Activated CD4-positive, alpha-beta T cell treated with anti-CD3 and anti-CD28 coated beads, Interleukin-2, amount 10 ng/mL, durations not matched to agents 7 days and 5 days (primary cell): ENCODE measurements around the gene RGCC. TPM values are rescaled to one million over a fixed set of nuclear protein-coding genes. Genes with fewer than 3 reads are reported as not detected.
A peak's percentile ranks its signal among the peaks of the same experiment; 100 is the strongest.

Source experiments
- CTCF ChIA-PET: fragments of 350-600 bp; sonication (Branson Sonifier 250); formaldehyde crosslinking; loops from one replicate; lab custom pipeline; 2021; ENCODE audit warnings: antibody characterized with exemption; lab: Charles Lee
- POLR2A ChIA-PET: fragments of 350-600 bp; sonication (Branson Sonifier 250); formaldehyde crosslinking; loops from one replicate; lab custom pipeline; 2021; ENCODE audit warnings: antibody characterized with exemption; lab: Charles Lee
- DNase-seq: peaks from one replicate; pipeline ENCODE4 v3.0.0-alpha.2; 2020
- H3K27ac Mint-ChIP-seq: one replicate; pipeline ENCODE4 v1.8.0; 2021; ENCODE audit warnings: mild to moderate bottlenecking, moderate library complexity, mixed read lengths
- H3K27me3 Mint-ChIP-seq: one replicate; pipeline ENCODE4 v1.8.0; 2021; ENCODE audit warnings: mixed read lengths
- H3K36me3 Mint-ChIP-seq: one replicate; pipeline ENCODE4 v1.8.0; 2021; ENCODE audit warnings: low read depth, mixed read lengths
- H3K4me1 Mint-ChIP-seq: one replicate; pipeline ENCODE4 v1.8.0; 2021; ENCODE audit warnings: mixed read lengths
- H3K4me3 Mint-ChIP-seq: one replicate; pipeline ENCODE4 v1.8.0; 2021; ENCODE audit warnings: mild to moderate bottlenecking, moderate library complexity, mixed read lengths
- H3K9me3 Mint-ChIP-seq: one replicate; pipeline ENCODE4 v1.8.0; 2021; ENCODE audit warnings: mixed read lengths
- total RNA-seq, 2 experiments: library from RNA; stranded (reverse); gene quantifications; one replicate each; pipeline ENCODE4 v1.2.3, GENCODE V29; 2021

The RGCC gene
- total RNA-seq, 2 experiments from 2014 or later, result 39.2 to 40.8 TPM

DNA sequence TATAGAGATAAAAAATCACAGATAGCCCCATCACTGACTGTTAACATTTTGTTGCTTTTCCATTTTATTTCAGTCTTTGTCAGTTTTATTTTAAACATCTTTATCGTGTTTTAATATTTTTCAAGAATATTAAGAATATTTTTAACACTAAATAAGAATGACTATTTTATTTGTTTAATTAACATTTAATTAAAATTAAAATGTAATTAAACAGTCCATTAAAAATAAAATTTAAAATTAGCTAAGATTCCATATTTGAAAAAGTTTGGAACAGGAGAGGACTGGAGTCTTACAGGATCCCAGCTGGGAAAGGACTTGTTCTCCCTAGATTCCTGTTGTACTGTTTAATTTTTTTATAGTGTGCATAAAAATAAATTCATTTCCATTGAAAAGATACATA lies 54.5 kb downstream of the RGCC start:
- CTCF ChIA-PET, result interaction anchor here (1.1 kb wide), 1 partner anchor 12 kb away, joined by 4 read pairs; no protein-coding TSS in a partner anchor
- Mint-ChIP-seq H3K9me3 (peaks cover under 1% of the 10 kb centered on the region), H3K36me3 (peaks cover 3% of the 10 kb centered on the region), H3K27me3 (peaks cover 3% of the 10 kb centered on the region), H3K27ac (no peak overlapping the region), H3K4me1 (no peaks in the 10 kb centered on the region), H3K4me3 (no peak overlapping the region)
- DNase-seq, result no peak
- POLR2A ChIA-PET, result no interaction called here

GRCh38 chr13:41512441-41512840 lies 55.1 kb downstream of the RGCC start:
- Mint-ChIP-seq H3K27me3 (peaks cover 3% of the 10 kb centered on the region), H3K36me3 (no peaks in the 10 kb centered on the region), H3K27ac (no peak overlapping the region), H3K4me3 (no peak overlapping the region), H3K4me1 (no peaks in the 10 kb centered on the region), H3K9me3 (peaks cover 2% of the 10 kb centered on the region)
- ChIA-PET POLR2A (no interaction called here), CTCF (interaction anchor here (1.1 kb wide), 1 partner anchor 13 kb away, joined by 4 read pairs; no protein-coding TSS in a partner anchor)
- no peak for DNase-seq

- Mint-ChIP-seq H3K27ac (no peak overlapping the region), H3K36me3 (no peaks in the 10 kb centered on the region), H3K4me1 (no peaks in the 10 kb centered on the region), H3K9me3 (peaks cover 2% of the 10 kb centered on the region), H3K27me3 (peaks cover 3% of the 10 kb centered on the region), H3K4me3 (no peak overlapping the region)
- ChIA-PET CTCF (interaction anchor here (1.0 to 1.5 kb wide), 2 partner anchors 14 to 20 kb away, joined by 3 to 4 read pairs; no protein-coding TSS in a partner anchor), POLR2A (no interaction called here)
- no peak for DNase-seq
Observed at GRCh38 chr13:41513600-41513999, 56.2 kb downstream of the RGCC start.

GRCh38 chr13:41514853-41515395 lies 57.6 kb downstream of the RGCC start:
- CTCF ChIA-PET, result interaction anchor here (1.1 kb wide), 2 partner anchors 18 to 28 kb away, joined by 3 to 4 read pairs; no protein-coding TSS in a partner anchor
- Mint-ChIP-seq H3K4me3 (no peak overlapping the region), H3K9me3 (peaks cover 2% of the 10 kb centered on the region), H3K36me3 (no peaks in the 10 kb centered on the region), H3K27ac (no peak overlapping the region), H3K4me1 (no peaks in the 10 kb centered on the region), H3K27me3 (peaks cover 3% of the 10 kb centered on the region)
- POLR2A ChIA-PET, result no interaction called here
- DNase-seq, result no peak

DNA sequence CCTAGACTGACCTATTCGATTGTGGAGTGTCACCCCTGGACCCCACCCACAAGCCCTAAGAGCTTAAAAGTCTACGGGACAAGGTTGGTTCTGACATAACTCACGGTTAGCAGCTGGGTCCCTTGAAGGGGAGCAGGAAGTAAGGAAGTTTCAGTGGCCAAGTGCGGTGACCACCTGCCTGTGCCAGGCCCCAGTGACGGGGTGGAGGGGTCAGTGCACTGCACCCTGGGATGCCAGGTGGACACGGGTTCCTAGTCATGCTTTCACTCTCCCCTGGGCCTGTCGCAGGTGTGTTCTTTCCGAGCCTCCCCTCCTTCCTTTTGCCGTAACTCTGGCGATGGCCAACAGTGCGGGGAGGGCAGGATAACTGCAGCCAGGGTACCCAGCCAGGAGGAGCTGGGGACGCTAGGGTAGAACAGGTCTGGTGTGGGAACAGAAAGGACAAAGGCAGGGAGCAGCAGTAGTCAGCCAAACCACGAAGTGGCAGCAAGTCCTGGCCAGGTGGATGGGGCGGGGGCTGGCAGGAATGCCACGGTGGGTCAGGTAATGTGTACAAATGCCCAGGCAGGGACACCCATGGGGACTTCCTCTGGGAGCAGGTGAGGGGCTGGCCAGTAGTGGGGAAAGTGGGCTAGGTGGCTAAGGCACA lies 58.3 kb downstream of the RGCC start:
- Mint-ChIP-seq H3K4me3 (no peak overlapping the region), H3K27me3 (peaks cover 2% of the 10 kb centered on the region), H3K9me3 (peaks cover 2% of the 10 kb centered on the region), H3K36me3 (no peaks in the 10 kb centered on the region), H3K27ac (no peak overlapping the region), H3K4me1 (no peaks in the 10 kb centered on the region)
- ChIA-PET POLR2A (no interaction called here), CTCF (interaction anchor here (1.1 to 1.2 kb wide), 3 partner anchors 19 to 28 kb away, joined by 3 to 4 read pairs (median 3); no protein-coding TSS in a partner anchor)
- DNase-seq, result peak; percentile 2

- Mint-ChIP-seq H3K36me3 (no peaks in the 10 kb centered on the region), H3K9me3 (peaks cover 2% of the 10 kb centered on the region), H3K4me1 (no peaks in the 10 kb centered on the region), H3K27me3 (no peaks in the 10 kb centered on the region), H3K4me3 (no peak overlapping the region), H3K27ac (no peak overlapping the region)
- ChIA-PET CTCF (interaction anchor here (1.2 to 1.4 kb wide), 2 partner anchors 11 to 23 kb away, joined by 3 to 4 read pairs; no protein-coding TSS in a partner anchor), POLR2A (no interaction called here)
- DNase-seq, result no peak
Observed at GRCh38 chr13:41516166-41516565, 58.8 kb downstream of the RGCC start.

- Mint-ChIP-seq H3K27ac (no peak overlapping the region), H3K36me3 (no peaks in the 10 kb centered on the region), H3K27me3 (no peaks in the 10 kb centered on the region), H3K4me1 (no peaks in the 10 kb centered on the region), H3K4me3 (no peak overlapping the region), H3K9me3 (peaks cover 2% of the 10 kb centered on the region)
- DNase-seq, result no peak
- ChIA-PET CTCF (interaction anchor here (1.2 to 1.4 kb wide), 2 partner anchors 11 to 24 kb away, joined by 3 to 4 read pairs; no protein-coding TSS in a partner anchor), POLR2A (no interaction called here)
Observed at GRCh38 chr13:41516760-41517159, 59.4 kb downstream of the RGCC start.

GRCh38 chr13:41520016-41520659 lies 62.8 kb downstream of the RGCC start:
- H3K9me3 Mint-ChIP-seq, result peaks cover 2% of the 10 kb centered on the region
- H3K36me3 Mint-ChIP-seq, result no peaks in the 10 kb centered on the region
- POLR2A ChIA-PET, result no interaction called here
- H3K27ac Mint-ChIP-seq, result no peak overlapping the region
- no peak overlapping the region for H3K4me3 Mint-ChIP-seq
- H3K27me3 Mint-ChIP-seq, result no peaks in the 10 kb centered on the region
- CTCF ChIA-PET, result interaction anchor here (1.2 to 1.4 kb wide), 2 partner anchors 21 to 22 kb away, joined by 3 to 4 read pairs; no protein-coding TSS in a partner anchor
- no peak for DNase-seq
- H3K4me1 Mint-ChIP-seq, result no peaks in the 10 kb centered on the region

Other genes starting within 250 kb of the RGCC start
- gene MTRF1, start 194.0 kb upstream of the RGCC start, total RNA-seq, result 10 to 100 TPM; 22.0 to 23.0 TPM
- gene NAA16, start 146.3 kb upstream of the RGCC start, total RNA-seq, result 10 to 100 TPM; 35.9 to 42.0 TPM